AML-193 (cell line): ENCODE results near the gene KRTAP2-2.

Experiments
- DNase-seq, 2 experiments: peaks; one replicate each; lab custom pipeline; 2025; lab: John Stamatoyannopoulos, UW

Gene KRTAP2-2

DNA sequence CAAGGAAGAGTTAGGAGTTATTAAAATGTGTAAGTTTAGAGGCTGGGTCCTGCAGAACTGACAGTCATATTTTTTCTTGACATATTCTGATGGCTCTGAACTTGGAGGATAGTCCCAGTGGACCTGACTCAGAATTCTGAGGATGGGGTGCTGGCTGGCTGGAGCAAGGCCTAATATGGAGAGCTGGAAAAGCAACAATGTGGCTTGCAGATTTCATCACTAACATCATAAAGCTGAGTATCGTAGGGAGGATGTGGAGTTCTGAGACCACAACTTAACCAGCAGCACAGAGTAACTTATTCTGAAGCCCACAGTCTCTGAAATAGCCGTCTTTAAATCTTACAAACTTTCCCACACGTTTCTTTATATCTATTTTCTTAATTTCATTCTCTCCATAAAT is 30.3 kb downstream of the KRTAP2-2 start:
- no peak for DNase-seq

DNA sequence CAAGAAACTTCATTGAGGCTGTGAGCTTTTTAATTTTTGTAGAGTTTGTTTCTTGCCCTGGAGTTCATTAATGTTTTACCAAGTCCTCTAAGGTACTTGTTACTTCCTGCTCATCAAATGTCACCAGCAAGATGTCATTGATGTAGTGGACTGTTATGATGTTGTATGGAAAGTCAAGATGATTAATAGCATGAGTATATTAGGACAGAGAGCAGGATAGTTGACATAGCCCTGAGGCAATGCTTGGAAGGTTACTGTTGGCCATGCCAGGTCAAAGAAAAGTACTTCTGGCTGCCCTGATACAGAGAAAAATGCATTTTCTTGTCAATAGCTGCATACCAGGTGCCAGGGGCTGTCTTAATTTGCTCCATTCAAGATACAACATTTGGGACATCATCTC is 34.7 kb downstream of the KRTAP2-2 start:
- DNase-seq, result no peak

DNA sequence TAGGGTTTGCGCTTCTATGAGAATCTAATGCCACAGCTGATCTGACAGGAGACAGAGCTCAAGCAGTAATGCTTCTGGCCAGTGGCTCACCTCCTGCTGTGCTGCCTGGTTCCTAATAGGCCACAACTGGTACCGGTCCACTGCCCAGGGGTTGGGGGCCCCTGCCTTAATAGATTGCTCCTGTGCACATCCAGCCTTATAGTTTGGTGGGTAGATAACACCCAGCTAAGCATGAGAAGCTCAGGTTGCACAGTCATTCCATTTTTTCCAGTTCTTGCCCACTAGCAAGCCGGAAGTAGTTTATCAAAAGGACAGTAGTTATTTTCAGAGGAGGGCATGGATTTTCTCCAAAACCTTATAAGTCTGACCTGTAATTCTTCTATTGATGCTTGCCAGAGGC is 35.6 kb downstream of the KRTAP2-2 start:
- no peak for DNase-seq

DNA sequence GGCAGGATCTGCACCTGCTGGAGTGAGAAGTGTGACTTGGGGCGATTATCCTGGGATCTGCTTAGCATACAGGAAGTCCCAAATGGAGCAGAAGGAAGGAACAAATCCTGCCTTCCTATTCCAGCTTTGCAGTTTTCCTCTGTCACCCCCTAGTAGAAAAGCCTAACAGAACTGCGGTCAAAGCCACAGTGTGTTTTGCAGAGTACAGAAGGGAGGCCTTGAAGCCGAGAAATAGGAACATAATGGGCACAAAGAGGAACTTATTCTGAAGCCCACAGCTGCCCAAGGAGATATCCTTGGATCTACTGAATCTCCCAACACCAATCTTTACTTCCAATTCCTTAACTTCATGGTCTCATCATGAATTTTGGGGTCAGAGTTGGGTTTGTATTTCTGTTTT is 36.5 kb downstream of the KRTAP2-2 start:
- DNase-seq, result no peak

DNA sequence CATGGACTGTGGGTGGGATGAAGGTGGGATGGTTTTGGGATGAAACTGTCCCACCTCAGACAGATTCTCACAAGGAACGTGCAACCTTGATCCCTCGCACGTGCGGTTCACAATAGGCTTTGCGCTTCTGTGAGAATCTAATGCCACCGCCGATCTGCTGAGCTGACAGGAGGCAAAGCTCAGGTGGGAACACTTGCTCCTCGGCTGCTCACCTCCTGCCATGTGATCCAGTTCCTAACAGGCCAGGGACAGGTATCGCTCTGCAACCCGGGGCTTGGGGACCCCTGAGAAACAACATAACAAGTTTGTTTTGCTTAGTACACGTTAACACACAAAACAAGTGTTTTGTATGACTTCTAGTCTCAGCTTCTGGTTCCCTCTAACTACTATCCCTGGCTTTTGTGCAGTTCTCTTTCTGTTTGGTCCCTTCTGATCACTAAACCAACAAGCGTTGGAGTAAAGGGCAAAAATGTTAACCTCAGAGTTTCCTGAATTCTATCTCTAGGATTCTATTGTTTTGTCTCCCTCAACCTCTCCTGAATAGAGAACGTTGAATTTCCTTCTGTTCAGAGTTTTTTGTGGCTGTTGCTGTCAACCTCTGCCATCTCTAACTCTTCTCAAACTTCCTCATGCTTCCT is 38.3 kb downstream of the KRTAP2-2 start:
- no peak for DNase-seq

DNA sequence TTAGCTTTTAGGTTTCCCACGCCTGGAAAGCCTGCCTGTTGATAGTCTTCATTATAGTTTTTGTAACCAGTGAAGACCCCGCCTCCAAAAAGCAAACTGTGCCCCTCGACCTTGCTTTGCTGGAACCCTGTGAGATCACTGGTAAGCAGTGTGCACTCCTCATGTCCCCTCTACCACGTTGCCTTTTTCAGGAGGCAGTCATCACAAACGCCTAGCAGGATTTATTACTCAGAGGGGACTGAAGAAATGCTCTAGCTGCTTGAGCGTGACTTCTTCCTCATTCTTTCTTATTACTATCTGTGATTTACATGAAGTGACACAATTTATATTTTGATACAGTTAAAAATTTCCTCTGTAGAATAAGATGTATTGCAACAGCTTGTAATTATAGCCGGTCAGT is 39.6 kb downstream of the KRTAP2-2 start:
- DNase-seq, result no peak

DNA sequence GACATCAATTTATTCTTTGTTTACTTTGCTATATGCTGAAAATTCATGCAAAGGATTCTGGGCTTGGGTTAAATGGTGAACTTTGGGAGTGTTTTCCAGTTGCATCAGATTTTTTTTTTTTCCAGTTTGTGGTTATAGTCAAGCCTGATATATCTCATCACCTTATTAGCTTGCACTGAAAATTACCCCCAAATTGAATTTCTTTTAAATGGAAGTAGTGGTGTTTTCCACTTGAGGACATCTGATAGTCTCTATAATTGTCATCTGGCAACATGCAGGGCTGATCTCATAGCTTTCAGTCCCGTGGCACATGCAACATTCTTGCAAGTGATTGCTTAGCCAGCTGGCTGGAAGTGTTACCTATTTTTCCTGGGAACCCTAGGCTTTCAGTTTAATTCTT is 41.4 kb downstream of the KRTAP2-2 start:
- DNase-seq, result no peak

DNA sequence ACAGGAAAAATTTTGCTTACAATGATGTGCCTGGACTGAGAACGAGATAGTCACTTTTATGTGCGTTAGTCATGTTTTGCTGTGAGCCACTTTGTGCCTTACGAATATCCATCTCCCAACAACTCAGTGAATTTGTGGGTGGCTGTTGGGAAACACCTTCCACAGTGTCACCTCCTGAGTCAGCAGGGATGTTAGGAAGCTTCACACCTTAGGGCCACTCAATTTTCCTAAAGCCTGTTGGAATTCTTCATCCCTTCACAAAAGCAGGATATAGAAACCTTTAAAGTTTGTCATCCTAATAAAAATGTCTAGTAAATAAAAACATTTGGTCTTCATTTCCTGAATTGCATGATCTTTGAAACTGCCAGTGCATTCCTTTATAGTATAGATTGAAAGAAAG is 41.8 kb downstream of the KRTAP2-2 start:
- no peak for DNase-seq

DNA sequence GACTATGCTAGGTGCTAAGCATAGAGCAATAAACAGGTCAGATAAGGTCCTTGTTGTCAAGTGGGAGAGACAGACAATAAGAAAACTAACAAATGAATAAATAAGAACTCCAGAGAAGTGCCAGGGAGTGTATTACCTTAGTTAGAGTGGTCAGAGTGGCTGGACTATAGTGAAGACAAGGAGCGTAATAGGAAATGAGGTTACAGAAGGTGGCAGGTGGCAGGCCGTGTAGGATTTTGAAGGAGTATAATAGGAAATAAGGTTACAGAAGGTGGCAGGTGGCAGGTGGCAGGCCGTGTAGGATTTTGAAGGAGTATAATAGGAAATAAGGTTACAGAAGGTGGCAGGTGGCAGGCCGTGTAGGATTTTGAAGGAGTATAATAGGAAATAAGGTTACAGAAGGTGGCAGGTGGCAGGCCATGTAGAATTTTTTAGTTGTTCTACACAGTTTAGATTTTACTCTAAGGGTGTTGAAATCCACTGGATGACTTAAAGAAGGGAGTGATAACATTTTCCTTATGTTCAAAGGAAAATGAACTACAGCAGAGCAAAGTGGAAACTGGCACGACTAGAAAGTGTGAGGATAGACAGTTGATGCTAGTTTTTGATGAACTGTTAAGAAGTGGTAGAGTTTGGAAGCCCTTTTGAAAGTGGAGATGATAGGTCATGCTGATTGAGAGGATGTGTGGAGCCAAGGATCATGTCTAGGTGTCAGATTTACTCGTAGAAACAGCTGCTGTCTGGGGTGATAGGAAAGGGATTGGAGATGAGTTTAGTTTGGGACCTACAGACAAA is 42.5 kb downstream of the KRTAP2-2 start:
- no peak for DNase-seq

DNA sequence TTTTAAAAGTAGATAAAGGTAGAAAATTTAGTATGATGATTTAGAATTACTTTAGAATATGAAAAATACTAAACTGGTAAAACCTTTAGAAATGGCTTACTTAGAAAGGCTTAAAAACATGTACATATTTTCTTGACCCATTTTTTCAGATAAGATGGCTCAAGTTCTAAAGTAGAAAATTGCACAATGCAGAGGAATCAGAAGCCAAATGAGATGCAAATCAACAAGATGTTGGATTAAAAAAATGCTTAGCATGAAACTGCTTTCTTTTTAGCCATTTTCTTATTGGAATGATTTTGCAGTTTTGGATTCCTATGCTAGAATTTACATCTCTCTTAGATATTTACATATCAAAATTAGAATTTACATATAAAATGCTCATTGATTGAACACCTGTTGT is 44.6 kb downstream of the KRTAP2-2 start:
- no peak for DNase-seq

DNA sequence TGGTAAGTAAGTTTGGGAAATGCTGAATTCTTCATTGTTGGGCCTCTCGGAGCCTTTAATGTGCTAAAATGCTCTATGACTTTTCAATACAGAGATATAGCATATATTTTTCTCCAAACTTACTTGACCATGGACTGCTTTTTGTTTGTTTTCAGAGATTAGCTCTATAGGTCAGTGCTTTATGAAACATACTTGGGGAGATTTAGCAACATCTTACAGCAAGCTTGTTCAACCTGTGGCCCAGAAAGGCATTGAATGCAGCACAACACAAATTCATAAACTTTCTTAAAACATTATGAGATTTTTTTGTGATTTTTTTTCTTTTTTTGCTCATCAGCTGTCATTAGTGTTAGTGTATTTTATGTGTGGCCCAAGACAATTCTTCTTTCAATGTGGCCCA is 45.1 kb downstream of the KRTAP2-2 start:
- no peak for DNase-seq

DNA sequence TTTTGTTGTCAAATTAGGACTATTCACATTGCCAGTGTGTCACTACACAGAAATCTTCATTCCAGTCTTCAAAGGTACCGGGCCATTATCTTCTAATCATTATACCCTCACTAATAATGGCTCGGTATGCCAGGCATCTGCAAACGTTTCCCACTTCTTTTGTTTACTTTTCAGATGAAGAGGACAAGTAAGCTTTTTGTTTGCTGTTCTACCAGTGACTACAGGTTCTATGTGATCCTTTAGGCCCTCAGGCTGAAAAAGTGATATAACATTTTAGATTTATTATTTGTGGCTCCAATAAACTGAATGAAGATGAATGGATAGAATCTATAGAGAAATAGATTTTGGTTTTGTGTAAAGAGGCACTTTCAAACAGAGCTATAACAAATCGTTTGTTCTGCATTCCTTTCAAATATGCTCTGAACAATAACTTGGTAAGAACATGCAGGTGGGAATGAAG is 45.7 kb downstream of the KRTAP2-2 start:
- no peak for DNase-seq

DNA sequence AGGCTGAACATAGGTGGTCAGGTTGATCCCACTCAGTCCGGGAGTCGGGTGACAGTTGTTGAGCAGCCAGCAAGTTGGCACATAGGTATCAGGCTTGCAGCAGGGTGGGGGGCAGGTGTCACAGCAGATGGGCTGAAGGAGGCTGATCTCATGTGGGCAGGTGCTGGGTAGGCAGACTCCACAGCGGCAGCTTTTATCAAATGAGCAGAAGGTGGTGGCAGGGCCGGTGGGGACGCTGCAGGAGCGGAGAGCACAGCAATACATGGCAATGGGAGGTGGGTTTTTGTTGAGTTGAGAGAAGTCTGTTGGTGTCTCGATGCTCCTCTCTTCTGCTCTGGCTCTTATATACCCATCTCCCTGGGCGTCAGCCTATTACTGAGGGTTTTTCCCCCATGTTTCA is 46.2 kb downstream of the KRTAP2-2 start, which contains the start of gene KRTAP3-1:
Gene KRTAP3-1 (minus strand): TSS at position 318 of the 400 bp plus-strand sequence. CDS start 54 bp downstream, at position 264.
- no peak for DNase-seq
